GM18517 (cell line): ENCODE results near the gene WHRN.

ENCODE experiments used
- ATAC-seq: cut with Tn5 transposase; IDR thresholded peaks from one replicate; pipeline ENCODE4 v1.9.1; 2021; ENCODE audit warnings: mild to moderate bottlenecking, moderate library complexity; ENCODE audit not compliant: unreplicated experiment

Gene WHRN

DNA sequence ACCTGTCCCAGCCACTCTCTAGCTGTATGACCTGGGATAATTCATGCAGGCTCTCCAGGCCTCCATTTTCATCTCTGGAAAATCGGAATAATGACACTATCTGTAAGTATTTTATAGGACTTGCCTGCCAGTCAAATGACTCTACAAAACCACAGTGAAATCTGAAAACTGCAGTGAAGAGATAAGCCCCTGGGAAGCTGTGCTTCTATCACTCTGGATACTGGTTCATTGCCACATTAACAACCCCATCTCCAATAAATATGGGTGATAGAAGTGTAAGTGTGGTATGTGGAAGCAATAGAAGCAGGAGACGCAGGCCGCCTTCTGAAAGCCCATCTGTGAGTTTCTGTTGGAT lies 31.8 kb downstream of the WHRN start:
- no peak for ATAC-seq

DNA sequence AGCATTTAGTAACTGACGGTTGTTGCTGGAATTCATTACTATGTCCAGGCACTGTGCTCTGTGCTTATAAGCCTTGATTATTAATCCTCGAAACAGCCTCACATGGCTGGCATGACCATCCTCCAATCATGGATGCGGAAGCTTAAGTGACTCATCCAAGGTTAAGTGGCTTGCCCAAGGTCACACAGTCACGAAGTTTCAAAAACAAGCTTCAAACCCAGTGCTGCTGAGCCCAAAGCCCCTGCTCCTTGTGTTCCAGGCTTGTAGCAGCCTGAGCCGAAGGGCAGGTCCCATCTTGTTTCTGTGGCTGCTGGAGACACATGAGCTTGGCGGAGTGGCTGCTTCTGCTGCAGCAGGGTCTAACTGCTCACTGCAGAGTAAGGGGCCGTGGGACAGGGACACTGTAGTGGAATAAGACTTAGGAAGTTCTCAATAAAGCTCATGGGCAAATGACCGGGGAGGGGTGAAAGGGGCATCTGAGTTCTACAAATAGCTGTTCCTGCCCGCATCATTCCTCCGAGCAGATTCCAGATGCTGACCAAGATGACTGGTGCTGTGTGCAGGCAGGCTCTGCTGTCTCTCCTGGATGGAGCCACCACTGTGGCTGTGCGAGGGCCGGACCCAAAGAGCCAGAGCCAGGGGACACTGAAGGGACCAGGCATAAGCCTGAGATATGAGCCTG lies 32.4 kb downstream of the WHRN start:
- ATAC-seq, result no peak

DNA sequence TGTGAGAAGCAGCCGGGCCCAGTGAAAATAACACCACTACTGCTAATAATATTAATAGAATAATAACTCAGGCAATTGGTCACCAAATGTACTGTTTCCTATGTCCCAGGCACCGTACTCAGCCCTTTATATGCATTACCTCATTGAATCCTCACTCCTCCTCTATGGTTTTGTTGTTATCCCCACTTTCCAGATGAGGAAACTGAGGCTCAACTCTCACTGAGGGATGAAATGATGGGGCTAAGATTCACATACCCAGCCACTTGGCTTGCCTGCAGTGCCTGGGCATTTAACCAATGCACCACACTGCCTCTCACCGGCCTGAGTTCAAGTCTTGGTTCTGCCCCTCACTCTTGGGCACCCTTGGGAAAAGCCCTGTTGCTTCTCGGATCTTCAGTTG lies 34.1 kb downstream of the WHRN start:
- no peak for ATAC-seq

DNA sequence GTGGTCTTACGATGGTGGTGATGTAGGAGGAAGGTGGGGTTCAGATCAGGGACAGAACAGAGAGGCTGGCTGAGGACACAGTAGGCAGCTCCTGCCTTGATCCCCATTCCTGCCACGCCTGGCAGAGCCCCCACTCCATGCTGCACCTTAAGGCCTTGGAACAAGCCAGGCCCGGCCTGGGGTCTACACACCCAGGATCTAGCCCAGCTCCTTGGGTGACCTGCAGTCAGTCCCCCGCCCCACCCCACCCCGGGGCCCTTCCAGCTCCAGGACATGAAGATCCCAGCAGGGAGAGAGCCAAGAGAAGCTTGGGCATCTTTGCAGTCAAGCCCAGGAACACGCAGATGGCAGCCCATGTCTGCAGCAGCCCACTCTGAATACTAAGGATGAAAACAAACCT lies 34.7 kb downstream of the WHRN start:
- no peak for ATAC-seq

DNA sequence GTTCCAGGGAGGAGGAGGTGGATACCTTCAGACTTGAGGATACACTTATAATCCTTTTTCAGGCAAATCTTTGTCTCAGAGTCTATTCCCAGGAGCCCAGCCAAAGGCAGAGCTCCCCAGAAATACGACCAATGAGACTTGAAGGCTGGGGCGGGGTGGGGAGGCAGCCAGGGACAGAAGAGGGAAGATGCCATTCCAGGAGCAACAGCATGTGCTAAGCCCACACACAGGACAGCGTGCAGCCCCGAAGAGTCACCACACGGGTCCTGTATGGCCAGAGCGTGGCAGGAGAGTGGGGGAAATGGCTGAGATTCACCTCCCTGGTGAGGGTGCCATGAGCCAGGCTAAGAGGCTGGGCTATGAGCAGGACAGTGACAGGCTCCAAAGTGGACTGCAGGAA lies 35.2 kb downstream of the WHRN start:
- ATAC-seq, result no peak

DNA sequence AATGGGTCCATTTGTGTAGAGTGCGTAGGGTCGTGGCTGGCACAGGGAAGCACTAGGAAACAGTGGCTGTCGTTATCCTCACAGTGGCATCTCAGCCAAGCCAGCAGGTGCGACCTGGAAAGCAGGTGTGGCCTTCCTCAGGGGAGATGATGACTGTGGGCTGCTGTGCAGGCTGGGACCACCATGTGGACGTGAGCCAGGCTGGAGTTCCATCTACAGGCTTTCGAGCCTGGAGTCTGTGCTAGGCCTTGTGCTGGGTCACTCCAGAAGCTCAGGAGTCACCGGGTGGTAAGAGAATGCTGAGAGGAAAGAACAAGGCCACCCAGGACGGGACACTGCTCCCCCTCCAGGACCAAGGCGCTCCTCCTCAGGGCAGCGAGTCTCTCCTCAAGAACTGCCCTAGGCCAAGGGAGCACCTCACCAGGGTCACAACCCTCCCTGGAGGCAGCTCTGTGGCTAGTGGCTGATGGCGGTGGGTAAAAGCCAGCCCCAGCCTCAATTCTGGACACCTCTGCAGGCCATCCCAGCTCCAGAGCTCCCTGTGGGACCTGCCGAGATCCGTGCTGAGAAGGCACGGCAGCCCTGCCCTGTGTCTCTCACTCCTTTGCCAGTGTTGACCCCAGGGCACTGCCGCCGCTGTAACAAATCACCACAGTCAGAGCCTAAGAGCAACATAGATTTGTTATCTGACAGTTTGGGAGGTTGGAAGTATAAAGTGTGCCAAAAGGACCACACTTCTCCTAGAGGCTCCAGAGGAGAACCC lies 36.0 kb downstream of the WHRN start:
- ATAC-seq, result no peak

DNA sequence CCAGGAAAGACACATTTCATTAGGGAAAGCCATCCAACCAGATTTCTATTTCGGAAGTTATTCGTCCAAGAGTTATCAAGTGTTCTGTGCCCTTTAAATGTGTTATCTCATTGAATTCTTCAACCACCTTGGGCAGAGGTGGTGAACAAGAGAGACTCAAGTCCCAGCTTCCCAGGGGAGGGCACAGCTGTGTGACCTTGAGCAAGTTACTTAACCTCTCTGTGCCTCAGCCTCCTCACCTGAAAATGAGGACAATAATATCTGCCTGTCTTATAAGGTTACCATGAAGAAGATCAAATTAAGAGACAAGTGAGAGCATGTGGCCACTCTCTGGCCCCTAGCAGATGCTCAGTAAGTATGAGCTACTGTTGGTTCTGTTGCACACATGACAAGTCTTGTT lies 37.4 kb downstream of the WHRN start:
- ATAC-seq, result no peak

DNA sequence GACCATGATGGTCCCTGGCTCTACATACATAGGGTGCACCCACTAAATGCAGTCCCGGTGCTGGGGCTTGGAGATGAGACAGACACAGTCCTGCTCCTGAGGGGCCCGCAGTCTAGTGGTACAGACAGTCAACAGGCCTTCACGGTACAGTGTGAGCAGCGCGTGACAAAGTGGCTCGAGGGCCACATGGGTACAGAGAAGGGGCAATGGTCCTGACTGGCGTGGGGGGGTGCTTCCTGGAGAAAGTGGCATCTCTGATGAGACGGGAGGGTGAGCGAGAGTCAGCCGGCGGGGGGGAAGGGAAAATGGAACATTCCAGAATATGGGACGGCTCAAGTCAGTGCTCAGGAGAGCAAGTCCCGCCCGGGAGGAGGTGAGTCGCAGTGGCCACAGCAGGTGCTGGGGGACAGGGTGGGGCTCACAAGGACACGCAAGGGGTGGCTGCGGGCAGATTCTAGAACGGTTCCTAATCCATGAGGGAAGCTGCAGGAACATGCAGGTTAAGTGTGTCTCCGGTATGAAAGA lies 38.0 kb downstream of the WHRN start:
- ATAC-seq, result no peak

DNA sequence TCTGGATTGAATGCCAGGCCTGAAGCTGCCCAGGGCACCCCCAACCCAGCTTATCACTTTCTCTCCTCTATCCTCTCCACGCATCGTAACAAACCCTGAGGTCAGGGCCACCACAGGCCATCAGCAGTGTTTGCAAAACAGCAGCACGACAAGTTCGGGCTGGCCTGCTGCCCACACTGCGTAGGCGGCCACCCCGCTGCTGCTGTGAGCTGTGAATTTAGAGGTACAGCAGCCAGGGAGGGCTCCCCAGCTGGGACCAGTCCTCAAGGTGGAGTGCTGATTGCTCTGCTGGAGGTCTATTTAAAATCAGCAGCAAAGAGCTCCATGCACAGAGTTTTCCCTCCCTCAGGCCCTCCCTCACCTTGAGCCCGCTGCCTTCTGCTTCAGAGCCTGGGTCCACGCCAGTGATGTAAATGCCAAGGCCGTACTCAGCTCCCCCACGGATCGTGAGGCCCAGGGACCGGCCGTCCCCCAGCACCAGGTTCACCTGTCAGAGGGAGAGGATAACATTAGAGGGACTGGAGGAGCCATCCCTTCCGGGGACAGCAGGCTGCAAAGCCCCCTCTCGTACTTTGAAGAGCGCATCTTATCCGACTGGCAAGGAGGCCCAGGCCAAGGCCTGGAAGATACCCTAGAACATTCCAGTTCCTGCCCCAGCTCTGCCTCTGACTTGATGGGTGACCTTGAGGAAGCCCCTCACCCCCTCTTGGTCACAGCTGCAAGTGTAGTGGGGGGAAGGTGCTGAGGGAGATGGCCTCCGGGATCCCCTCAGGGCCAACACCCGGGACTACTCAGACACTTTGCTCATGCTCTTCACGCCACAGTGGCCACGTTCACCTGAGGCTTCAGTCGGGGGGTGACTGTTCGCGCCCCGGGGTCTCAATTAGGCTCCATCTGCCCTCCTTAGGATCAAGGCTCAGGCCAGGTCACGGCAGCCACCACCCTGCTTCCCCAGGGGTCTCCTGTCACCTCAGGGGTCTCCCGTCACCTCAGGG lies 39.1 kb downstream of the WHRN start:
- no peak for ATAC-seq

DNA sequence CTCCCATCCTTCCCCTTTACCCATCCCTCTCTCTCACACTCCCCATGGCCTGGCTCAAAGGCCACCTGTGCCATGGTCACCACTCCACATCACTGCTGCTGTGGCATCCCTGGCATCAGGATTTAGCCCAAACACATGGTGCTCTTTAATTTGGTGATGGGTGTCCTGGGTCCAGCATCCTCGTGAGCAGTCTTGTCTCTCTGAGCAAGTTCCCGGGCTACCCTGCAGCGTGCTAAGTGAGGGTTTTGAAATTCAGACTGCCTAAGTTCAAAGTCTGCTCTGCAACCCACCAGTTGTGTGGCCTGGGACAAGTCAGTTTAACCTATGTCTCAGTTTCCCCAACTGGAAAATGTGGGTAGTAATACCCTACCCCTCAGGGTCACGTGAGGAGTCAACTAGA lies 39.9 kb downstream of the WHRN start:
- ATAC-seq, result no peak

DNA sequence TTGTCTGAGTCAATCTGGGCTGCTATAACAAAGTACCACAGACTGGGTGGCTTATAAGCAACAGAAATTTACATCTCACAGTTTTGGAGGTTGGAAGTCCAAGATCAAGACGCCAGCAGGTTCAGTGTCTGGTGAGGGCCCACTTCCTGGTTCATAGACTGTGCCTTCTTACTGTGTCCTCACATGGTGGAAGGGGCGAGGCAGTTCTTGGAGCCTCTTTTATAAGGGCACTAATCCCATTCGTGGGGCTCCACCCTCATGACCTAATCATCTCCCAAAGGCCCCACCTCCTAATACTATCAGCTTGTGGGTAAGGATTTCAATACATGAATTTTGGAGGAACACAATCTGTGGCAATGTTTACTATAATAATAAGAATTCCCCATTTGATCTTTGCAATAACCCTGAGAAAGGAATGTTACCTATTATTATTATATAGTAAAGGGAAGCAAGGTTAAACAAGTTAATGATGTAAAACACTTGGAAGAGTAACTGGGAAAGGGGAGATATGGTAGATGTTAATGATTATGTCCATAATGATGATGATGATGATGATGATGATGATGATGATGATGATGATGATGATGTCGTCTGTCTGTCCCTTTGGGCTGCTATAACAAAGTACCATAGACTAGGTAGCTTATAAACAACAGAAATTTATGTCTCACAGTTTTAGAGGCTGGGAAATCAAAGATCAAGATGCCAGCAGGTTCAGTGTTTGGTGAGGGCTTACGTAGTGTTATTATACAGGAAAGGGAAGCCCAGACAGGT lies 40.8 kb downstream of the WHRN start:
- no peak for ATAC-seq

DNA sequence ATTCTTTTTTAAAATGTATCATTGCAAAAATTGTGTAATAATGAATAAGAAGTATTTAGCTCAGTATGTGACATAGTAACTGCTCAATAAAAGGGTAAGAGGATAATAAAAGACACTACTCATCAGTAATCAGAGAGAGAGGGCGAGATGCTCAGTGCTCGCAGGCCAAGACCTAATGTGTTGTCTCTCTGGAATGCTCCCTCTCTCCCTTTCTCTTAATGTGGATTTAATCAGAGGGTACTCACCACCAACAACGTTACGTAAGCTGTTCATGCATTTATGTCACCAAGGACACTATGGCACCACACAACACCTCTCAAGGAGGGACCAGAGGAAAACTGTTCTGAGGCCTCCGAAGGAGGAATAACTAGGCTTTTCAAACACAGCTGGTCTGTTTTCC lies 42.5 kb downstream of the WHRN start:
- ATAC-seq, result no peak

DNA sequence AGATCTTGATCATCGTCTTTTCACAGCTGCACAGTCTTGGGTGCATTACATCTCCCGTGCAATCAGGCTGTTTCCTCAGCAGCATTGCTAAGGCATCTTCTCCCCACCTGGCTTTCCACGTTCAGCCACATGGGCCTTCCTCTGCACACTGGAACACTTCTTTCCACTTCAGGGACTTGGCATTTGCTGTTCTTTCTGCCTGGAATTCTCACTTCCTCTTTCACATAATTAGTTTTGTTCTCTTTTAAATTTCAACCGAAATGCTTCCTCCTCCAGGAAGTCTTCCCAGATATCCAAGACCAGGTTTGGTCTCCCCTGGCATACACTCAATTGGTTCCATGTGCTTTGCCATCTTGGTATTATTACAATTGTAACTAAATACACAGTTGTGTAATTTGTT lies 43.8 kb downstream of the WHRN start:
- no peak for ATAC-seq

DNA sequence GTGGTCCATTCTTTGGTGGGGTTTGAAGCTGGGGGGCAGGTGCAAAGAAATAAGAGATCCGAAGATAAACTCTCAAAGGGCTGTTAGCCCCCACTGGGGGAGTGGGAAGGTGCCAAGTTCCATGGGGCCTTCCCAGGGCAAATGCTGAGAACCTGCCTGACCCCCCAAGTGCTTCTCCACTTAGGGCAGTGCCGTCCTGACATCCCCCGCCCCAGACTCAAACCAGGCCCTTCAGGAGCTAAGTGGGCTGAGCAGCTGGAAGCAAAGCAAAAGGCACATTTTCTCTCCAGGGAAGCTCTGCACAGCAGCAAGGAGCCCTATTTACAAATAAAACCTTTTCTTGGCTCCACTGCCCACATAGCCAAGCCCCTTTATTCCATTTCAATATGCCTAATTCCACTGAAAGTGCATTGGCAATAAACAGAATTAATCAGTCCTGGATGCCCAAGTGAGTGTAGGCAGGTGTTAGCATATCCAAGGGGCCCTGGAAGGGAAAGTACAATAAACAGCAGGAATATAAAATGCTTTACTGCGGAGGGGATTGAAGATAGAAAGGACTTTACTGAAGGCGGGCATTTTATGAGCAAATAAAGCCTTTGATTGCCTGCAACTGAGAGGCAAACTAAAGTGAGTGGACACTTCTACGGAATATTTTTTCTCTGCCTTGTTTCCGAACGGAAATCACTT lies 44.6 kb downstream of the WHRN start:
- no peak for ATAC-seq

DNA sequence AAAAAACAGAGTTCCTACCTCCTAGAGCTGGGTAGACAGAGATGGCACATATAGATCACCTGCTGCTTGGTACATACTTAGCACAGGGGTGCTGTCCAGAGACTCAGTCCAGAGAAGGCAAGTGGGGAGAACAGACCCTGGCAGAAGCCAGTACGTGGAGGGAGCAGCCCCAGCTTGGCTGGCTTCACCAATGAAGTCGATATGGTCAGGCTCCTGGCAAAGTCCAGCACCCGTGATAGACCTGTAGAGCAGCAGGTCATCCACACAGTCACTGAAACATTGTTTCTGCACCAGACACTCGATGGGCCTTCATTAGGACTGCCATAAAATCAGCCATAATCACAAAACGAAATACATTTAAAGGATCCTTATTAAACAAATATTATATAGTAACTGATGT lies 45.8 kb downstream of the WHRN start:
- ATAC-seq, result no peak

DNA sequence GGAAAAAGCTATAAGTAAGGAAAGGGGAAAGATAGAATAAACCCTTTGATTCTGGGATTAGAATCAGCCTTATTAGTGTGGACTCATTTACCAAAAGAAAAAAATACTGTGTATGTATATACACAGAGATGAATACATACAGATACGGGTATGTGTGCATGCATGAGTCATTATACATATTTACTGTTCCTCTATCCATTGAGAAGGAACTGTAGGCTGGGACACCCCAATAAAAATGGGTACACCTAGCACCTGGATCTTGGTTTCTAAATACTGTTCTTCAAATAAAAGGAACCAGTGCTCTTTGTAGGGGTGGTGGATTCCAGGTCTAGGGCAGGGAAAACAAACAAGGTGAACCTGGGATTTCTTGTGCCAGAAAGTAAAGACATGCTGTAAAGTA lies 48.3 kb downstream of the WHRN start:
- no peak for ATAC-seq

DNA sequence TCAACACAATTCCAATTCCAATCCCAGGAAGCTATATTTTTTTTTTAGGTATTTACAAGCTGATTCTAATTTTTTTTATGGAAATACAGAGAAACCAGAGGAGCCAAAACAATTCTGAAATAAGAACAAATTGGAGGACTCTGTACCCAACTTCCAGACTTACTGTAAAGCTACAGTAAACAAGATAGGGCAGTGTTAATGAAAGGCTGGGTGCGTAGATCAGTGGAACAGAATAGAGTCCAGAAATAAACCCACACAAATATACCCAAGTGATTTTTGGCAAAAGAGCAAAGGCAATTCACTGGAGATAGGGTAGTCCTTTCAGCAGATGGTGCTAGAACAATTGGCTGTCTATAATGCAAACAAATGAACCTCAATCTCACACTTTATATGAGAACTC lies 50.6 kb downstream of the WHRN start:
- no peak for ATAC-seq

DNA sequence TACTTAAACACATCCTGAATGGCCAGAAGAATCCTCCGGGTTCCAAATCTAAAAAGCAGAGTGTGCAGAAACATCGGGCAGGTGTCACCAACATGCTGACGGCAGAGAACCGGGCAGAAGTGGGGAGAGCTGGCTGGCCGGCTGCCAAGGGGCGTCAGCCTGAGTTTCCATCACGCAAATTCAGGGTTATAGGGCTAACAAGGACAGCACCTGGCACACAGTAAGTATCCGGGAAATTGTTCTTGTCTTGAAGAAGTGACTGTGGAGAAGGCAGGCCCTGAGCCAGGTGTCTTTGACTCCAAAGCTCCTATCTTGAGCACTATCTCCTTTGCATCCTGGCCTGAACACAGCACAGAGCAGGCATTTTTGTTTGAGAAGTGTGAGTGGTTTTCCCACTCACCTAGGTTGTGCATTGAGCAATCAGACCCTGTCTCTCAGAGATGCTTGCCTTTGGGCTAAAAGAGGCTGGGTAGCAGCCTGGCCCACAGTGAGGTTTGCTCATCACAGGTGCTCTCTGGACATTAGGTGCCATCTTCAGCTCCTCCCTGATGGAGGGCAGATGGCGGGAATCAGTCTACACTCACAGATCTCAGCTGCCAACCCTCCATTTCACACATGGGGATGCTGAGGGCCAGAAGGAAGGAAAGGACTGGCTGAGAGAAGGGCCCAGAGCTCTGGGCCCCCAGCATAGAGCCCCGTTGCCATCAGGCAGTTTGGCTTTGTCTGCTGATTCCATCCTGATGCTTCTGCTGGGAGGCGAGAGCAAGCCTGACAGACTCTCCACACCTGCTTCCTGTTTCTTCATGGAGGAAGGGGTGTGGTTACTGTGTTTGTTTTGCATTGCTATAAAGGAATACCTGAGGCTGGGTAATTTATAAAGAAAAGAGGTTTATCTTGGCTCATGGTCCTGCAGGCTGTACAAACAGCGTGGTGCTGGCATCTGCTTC lies 52.8 kb downstream of the WHRN start:
- ATAC-seq, result no peak

DNA sequence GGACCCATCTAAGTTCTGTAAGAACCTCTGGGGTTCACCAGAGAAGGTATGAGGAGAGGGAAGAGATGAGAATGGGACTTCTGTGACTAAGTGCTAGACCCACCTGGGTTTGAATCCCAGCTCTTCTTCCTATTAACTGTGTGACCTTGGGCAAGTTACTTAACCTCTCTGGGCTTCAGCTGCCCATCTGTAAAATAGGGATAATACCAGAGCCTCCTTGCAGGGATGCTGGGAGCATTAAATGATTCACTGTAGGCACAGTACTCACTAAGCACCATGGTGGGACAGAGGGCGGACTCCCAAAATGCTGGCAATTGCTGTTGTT lies 53.6 kb downstream of the WHRN start:
- ATAC-seq, result no peak
